ENCODE measurements around the gene DBNDD1.

GRCh38 chr16:90037276-90037675 is 18.0 kb upstream of the DBNDD1 start:
- TF ChIP-seq CTCF (IDR thresholded peaks at IDR 0.05) = no peak
- TF ChIP-seq REST (IDR thresholded peaks at IDR 0.05; ENCODE audit: insufficient read depth in 1 of 2, low read depth in 2 of 2, low read length in 1 of 2) = no peak

Measured in Panc1 (cell line).